Measurements from ENCODE around the gene TTC22.

Gene TTC22

DNA sequence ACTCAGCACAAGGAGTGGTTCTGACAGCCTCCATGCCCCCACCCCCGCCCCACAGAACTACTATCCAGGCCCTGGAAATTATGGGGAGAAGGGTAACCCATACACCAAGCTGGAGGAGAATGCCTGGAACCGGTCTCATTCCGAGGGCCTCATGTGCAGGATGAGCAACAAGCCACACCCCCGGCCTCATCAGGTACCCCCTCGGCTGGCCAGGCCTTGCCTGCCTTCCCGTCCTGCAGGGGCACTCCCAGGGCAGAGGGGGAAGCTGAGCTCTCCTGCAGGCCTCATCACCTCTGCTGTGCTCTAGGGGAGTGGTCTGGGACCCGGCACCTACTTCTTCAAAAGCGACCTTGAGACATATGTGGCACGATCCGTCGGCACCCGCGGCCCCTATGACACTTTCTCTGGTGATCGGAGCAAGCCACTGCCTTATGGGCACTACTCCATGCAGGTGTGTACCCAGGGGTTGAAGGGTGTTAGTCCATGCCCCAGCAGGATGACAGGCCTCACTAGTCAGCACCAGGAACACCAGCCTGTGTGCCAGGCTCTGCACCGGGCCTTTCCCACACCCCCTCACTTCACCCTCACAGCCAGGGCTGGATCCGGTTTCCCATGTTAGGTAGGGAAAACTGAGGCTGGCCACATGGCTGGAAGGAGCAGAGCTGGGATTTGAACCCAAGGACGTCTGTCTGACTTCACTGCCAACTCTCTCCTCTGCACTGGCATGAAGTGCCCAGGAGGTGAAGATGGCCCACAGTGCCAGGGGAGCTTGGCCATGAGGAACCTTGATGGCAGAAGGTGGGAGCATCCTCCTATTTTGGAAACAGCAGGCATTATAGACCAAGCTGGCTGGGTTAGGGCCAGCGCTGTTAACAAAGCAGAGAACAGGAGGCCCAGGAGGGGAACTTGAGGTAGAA, 10.9 kb upstream of the TTC22 start:
- TF ChIP-seq, protein P1, sequence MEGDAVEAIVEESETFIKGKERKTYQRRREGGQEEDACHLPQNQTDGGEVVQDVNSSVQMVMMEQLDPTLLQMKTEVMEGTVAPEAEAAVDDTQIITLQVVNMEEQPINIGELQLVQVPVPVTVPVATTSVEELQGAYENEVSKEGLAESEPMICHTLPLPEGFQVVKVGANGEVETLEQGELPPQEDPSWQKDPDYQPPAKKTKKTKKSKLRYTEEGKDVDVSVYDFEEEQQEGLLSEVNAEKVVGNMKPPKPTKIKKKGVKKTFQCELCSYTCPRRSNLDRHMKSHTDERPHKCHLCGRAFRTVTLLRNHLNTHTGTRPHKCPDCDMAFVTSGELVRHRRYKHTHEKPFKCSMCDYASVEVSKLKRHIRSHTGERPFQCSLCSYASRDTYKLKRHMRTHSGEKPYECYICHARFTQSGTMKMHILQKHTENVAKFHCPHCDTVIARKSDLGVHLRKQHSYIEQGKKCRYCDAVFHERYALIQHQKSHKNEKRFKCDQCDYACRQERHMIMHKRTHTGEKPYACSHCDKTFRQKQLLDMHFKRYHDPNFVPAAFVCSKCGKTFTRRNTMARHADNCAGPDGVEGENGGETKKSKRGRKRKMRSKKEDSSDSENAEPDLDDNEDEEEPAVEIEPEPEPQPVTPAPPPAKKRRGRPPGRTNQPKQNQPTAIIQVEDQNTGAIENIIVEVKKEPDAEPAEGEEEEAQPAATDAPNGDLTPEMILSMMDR (IDR thresholded peaks at IDR 0.05), result no peak
- no peak for TF ChIP-seq ZFX (IDR thresholded peaks at IDR 0.05; ENCODE audit: borderline replicate concordance)
- H3K27ac ChIP-seq, result no peak overlapping the region

DNA sequence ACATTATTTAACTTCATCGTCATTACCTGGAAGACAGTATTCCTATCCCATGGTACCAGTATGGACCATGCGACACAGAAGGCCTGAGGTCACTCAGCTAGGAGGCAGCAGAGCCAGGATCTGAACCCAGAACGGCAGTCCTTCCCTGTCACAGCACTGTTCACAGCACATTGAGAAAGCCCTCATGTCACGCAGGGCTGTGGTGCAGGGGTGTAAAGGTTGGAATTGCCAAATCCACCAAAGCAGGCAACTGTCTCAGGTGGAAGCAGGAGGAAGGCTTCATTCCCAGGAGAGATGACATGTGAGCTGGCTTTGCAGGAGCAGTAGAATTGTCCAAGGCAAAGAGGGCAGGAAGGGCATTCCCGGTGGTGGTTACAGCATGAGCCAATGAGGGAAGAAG, 9.9 kb upstream of the TTC22 start:
- TF ChIP-seq ZFX (IDR thresholded peaks at IDR 0.05; ENCODE audit: borderline replicate concordance), result no peak
- TF ChIP-seq, protein P1 (IDR thresholded peaks at IDR 0.05), result no peak
- no peak overlapping the region for H3K27ac ChIP-seq

DNA sequence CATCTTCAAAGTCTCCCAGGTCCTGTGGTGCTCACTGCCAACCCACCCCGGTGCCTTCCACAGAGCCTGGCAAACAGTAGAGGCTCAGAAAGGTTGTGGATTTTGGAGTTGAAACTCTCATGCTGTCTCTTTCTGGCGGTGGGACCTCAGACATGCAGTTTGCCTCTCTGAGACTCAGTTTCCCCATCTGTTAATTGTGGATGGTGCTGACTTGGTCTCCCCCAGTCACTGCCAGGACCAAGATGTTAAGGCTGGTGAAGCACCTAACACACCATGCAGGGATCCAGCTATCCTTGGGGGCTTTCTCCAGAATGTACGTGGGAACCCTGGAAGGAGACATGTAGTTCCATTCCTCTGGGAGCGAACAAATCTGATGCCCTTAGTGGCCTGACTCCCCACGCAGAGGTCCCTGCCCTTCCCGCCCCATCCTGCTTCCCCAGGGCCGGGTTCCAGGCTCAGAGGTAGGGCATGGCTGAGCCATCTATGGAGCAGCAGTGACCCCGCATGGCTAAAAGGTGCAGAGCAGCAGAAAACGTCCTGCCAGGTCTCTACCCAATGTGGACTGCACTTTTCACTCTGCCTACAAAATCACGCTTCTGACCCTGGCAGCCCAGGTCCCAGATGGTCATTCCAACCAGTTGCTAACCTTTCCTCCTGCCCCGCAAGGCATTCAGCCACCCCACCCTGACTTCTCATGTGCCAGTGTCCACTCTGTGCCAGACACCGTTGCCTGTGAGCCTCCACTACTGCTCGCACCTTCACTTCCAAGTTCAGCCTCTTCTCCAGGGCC, 9.2 kb upstream of the TTC22 start:
- no peak for TF ChIP-seq ZFX (IDR thresholded peaks at IDR 0.05; ENCODE audit: borderline replicate concordance)
- TF ChIP-seq, protein P1 (IDR thresholded peaks at IDR 0.05), result peak; percentile 85
- no peak overlapping the region for H3K27ac ChIP-seq

DNA sequence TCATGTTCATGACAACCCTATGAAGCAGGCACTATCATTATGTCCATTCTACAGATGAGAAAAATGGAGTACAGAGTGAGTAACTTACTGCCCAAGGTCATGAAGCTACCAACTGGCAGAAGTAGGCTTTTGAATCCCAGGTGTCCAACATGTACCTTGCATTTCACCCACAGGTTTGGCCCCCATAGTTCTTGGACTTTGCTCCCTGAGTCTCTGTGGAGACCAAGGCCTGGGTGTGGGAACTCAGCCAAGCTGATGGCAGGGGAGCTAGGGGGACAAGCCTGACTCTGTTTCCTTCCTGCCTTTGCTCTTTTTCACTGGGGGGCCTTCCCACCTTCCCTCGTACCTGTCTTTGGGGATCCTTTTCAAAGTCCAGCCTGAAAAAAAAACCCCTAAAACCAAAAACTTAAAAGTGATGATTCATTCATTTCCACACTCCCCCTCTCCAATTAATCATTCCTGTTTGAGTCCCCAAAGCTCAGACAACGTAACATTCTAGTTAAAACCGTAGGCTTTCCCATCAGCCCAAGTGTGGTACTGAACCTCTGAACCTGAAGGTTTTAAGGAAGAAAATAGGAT, 8.5 kb upstream of the TTC22 start:
- no peak overlapping the region for H3K27ac ChIP-seq
- TF ChIP-seq, protein P1 (IDR thresholded peaks at IDR 0.05), result no peak
- no peak for TF ChIP-seq ZFX (IDR thresholded peaks at IDR 0.05; ENCODE audit: borderline replicate concordance)

DNA sequence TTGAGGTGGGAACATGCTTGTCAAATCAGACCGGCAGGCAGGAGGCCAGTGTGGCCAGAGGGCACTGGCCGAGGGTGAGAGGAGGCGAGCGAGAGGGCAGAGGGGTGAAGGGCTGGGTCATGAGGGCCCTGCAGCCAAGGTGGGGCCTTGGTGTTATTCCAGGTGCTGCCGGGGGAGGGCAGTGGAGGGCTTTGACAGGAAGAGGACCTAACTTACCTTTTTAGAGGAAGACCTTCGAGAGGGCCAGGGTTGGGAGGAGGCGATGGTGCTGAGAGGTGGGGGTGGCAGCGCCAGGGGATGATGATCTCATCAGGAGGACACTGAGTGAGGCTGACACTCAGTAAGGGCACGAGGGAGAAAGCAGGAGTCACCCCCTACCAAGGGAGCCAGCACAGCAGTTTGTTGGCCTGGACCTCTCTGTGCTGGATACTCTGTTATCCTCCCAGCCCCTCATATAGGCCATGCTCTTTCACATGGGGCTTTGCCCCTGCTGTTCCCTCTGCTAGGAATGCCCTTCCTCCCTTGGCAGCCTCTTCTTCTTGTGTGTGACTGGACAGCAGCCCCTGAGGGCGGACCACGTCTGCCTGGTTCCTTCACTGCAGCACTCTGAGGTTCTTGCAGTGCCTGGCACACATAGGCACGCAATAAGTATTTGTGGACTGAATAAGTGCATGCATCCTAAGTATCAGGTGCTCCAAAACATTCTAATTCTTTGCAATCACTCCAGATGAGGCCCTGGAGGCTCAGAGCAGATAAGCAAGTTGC, 7.5 kb upstream of the TTC22 start:
- H3K27ac ChIP-seq, result no peak overlapping the region
- TF ChIP-seq ZFX (IDR thresholded peaks at IDR 0.05; ENCODE audit: borderline replicate concordance), result no peak
- TF ChIP-seq, protein P1 (IDR thresholded peaks at IDR 0.05), result no peak; the same call in 1 of the 2 replicates

DNA sequence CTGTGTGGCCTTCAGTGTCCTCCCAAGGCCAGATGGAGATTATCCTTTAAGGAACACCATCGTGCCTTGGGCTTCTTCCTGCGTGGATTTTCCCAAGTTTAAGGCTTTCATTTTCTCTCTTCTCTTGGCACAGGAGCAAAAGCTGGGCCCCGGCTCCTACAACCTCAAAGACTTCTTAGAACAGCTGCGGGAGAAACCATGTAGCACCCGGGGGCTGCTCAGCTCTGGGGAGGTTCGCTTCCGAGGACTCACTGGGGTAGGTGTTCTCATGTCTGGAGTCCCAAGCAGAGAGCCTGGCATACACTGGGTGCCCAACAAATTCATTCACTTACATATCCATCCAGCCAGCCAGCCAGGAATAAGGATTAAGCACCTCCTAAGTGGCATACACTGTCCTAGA, 6.6 kb upstream of the TTC22 start:
- no peak overlapping the region for H3K27ac ChIP-seq
- TF ChIP-seq, protein P1 (IDR thresholded peaks at IDR 0.05), result no peak
- no peak for TF ChIP-seq ZFX (IDR thresholded peaks at IDR 0.05; ENCODE audit: borderline replicate concordance)
